WERI-Rb-1 (cell line): ENCODE data around the gene ITPR2.

Source experiments
- DNase-seq: peaks from one replicate; pipeline ENCODE4 v3.0.0-alpha.2; 2020
- H3K27ac ChIP-seq: fragments of 250-450 bp; sonication (Bioruptor Pico); 2 replicates; pipeline ENCODE4 v1.5.1; 2020; ENCODE audit warnings: mild to moderate bottlenecking, moderate library complexity
- H3K27me3 ChIP-seq: fragments of 250-450 bp; sonication (Bioruptor Pico); 2 replicates; pipeline ENCODE4 v1.5.1; 2021; ENCODE audit warnings: mild to moderate bottlenecking, low read depth, moderate library complexity; ENCODE audit not compliant: insufficient read depth, severe bottlenecking
- H3K36me3 ChIP-seq: fragments of 250-450 bp; sonication (Bioruptor Pico); 2 replicates; pipeline ENCODE4 v1.5.1; 2020; ENCODE audit warnings: mild to moderate bottlenecking, moderate library complexity
- H3K4me3 ChIP-seq: 2 replicates; pipeline ENCODE4 v1.5.1; 2011; ENCODE audit warnings: low read depth, mild to moderate bottlenecking, control low read depth, low read length
- H3K9me3 ChIP-seq: fragments of 250-450 bp; sonication (Bioruptor Pico); 2 replicates; pipeline ENCODE4 v1.5.1; 2021; ENCODE audit warnings: mild to moderate bottlenecking, moderate library complexity; ENCODE audit not compliant: severe bottlenecking
- TF ChIP-seq, protein P1 (sequence below): IDR thresholded peaks from 2 replicates; pipeline ENCODE4 v1.5.1; 2011; ENCODE audit warnings: low read depth, mild to moderate bottlenecking, control low read depth, inconsistent platforms, low read length

Gene ITPR2

DNA sequence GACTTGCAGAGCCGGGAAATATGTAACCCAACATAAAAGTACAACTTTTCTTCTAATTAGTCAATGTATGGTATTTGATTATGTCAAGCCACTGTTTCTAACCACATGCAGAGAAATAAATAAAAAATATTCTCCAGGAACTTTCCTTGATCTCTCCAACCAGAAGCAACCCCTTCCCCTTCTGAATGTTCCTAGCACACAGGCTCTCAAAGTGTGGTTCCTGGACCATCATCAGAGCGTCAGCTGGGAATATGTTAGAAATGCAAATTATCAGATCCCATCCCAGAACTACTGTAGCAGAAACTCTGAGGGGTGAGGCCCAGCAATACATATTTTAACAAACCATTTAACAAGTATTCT lies 21.0 kb upstream of the ITPR2 start:
- DNase-seq: no peak
- no peaks in the 10 kb centered on the region for H3K27me3 ChIP-seq
- no peaks in the 10 kb centered on the region for H3K9me3 ChIP-seq
- H3K4me3 ChIP-seq: no peak overlapping the region
- no peaks in the 10 kb centered on the region for H3K36me3 ChIP-seq
- no peak overlapping the region for H3K27ac ChIP-seq
- TF ChIP-seq, protein P1, sequence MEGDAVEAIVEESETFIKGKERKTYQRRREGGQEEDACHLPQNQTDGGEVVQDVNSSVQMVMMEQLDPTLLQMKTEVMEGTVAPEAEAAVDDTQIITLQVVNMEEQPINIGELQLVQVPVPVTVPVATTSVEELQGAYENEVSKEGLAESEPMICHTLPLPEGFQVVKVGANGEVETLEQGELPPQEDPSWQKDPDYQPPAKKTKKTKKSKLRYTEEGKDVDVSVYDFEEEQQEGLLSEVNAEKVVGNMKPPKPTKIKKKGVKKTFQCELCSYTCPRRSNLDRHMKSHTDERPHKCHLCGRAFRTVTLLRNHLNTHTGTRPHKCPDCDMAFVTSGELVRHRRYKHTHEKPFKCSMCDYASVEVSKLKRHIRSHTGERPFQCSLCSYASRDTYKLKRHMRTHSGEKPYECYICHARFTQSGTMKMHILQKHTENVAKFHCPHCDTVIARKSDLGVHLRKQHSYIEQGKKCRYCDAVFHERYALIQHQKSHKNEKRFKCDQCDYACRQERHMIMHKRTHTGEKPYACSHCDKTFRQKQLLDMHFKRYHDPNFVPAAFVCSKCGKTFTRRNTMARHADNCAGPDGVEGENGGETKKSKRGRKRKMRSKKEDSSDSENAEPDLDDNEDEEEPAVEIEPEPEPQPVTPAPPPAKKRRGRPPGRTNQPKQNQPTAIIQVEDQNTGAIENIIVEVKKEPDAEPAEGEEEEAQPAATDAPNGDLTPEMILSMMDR: no peak

- TF ChIP-seq, protein P1: peak; percentile 79
- Histone ChIP-seq H3K27ac (no peak overlapping the region), H3K9me3 (no peaks in the 10 kb centered on the region), H3K27me3 (no peaks in the 10 kb centered on the region), H3K36me3 (no peaks in the 10 kb centered on the region), H3K4me3 (no peak overlapping the region)
- peak; percentile 61 for DNase-seq
Measured at GRCh38 chr12:26853303-26854030, 20.5 kb upstream of the ITPR2 start.

DNA sequence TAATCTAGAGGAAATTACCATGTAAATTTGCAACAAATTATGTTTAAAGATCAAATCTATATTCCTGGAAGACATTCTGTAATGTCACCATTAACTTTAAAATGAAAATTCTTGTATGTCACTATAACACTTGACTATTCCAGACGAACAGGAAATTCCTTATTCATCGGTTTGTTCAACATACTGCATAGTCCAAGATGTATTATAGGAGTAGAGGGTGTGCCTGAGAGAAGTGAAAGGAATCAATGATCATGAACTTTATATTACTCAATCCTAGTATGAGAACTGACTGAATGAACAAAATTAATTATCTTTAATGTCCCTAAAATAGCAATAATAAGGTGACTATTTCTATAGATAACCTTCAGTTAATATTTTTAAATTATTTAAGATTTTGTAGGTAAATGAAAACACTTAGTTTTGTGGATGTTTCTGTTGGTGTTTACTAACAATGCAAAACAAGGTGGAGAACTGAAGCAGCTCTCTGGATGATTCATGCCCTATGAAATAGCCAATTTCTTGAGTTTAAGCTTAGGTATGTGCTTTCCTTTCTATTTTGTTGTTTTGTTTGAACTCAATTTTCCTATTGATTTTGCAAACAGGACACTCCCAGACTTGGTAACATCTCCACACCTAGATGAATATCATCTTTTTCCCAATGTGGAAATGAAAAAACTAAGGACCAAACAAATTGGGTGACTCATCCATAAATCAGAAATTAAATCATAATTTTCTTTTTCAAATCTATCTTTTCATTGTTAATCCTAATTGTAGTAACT lies 18.2 kb upstream of the ITPR2 start:
- H3K27ac ChIP-seq: no peak overlapping the region
- no peak overlapping the region for H3K4me3 ChIP-seq
- TF ChIP-seq, protein P1: no peak
- no peaks in the 10 kb centered on the region for H3K36me3 ChIP-seq
- H3K9me3 ChIP-seq: no peaks in the 10 kb centered on the region
- H3K27me3 ChIP-seq: no peaks in the 10 kb centered on the region
- no peak for DNase-seq

DNA sequence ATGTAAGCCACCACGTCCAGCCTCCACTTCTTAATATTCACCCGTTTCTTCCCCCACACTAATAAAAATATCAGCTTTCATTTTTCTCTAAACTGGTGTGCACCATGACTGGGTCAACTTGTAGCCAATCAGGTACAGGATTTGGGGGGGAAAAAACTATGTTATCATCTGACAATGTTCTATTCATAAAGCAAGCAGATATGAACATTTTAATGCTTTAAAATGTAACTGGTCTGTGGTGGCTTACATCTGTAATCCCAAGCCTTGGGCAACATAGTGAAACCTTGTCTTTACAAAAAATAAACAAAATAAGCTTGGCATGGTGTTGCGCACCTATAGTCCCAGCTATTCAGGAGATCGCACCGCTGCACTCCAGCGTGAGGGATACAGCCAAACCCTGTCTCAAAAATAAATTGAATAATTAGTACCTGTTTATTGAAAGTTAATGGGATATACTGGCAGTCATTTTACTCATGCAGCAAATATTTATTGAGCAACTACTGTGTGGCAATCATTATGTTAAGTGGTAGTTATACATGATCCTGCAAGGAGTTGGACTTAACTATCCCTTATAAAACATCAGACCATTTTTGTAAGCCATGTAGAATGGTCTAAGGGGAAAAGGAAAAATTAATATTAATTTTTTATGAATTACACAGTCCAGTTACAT lies 15.3 kb upstream of the ITPR2 start:
- H3K9me3 ChIP-seq: no peaks in the 10 kb centered on the region
- no peaks in the 10 kb centered on the region for H3K27me3 ChIP-seq
- H3K4me3 ChIP-seq: no peak overlapping the region
- TF ChIP-seq, protein P1: no peak
- H3K27ac ChIP-seq: no peak overlapping the region
- DNase-seq: no peak
- no peaks in the 10 kb centered on the region for H3K36me3 ChIP-seq

- DNase-seq: no peak
- Histone ChIP-seq H3K27me3 (no peaks in the 10 kb centered on the region), H3K27ac (no peak overlapping the region), H3K36me3 (no peaks in the 10 kb centered on the region), H3K9me3 (no peaks in the 10 kb centered on the region), H3K4me3 (no peak overlapping the region)
- TF ChIP-seq, protein P1: no peak
Measured at GRCh38 chr12:26847431-26847830, 14.4 kb upstream of the ITPR2 start.
